HepG2 (cell line): ENCODE measurements around the gene GALNT11. TPM values are rescaled to one million over a fixed set of nuclear protein-coding genes. Genes with fewer than 3 reads are reported as not detected.

Experiments used
- CBX2 ChIP-seq, 2 experiments: fragments of 200-600 bp in 1 of 2; sonication (generic); formaldehyde crosslinking in 1 of 2; IDR thresholded peaks; 2 replicates each; pipeline versions ENCODE4 v1.7.0 to v1.8.1; 2018 to 2022; ENCODE audit warnings: low read depth in 2 of 2, low read length in 1 of 2, mild to moderate bottlenecking in 1 of 2, missing genetic modification reagents in 1 of 2
- KDM2A ChIP-seq: sonication (generic); formaldehyde crosslinking; IDR thresholded peaks from 2 replicates; pipeline ENCODE4 v1.4.0; 2020; ENCODE audit warnings: low read depth, missing genetic modification reagents, borderline replicate concordance
- KLF16 ChIP-seq, 2 experiments: sonication (generic) in 1 of 2; formaldehyde crosslinking in 1 of 2; IDR thresholded peaks; 2 replicates each; pipeline versions ENCODE4 v1.6.1 to v1.8.0; 2016 to 2023; ENCODE audit warnings: missing genetic modification reagents in 2 of 2, missing compliant biosample characterization in 1 of 2
- POLR2AphosphoS2 ChIP-seq: IDR thresholded peaks from 2 replicates; pipeline ENCODE4 v1.6.1; 2011; ENCODE audit warnings: low read depth, low read length, improper control_type of control experiment
- ZIK1 ChIP-seq: sonication (generic); formaldehyde crosslinking; IDR thresholded peaks from 2 replicates; pipeline ENCODE4 v1.5.0; 2020; ENCODE audit warnings: mild to moderate bottlenecking, low read depth, missing genetic modification reagents, borderline replicate concordance
- ZNF30 ChIP-seq: sonication (generic); formaldehyde crosslinking; IDR thresholded peaks from 2 replicates; pipeline ENCODE4 v1.5.0; 2020; ENCODE audit warnings: mild to moderate bottlenecking, missing genetic modification reagents
- ZNF577 ChIP-seq: sonication (generic); formaldehyde crosslinking; IDR thresholded peaks from 2 replicates; pipeline ENCODE4 v1.4.0; 2020; ENCODE audit warnings: mild to moderate bottlenecking, low read depth, missing genetic modification reagents, borderline replicate concordance
- polyA plus RNA-seq, 8 experiments: library from polyadenylated mRNA; depleted of rRNA in 3 of 8; stranded (reverse) in 7 of 8; unstranded in 1 of 8; fragments of >200 nt; fragmentation: Illumina TruSeq in 4 of 8; extraction: Trizol in 4 of 8; gene quantifications; 2 replicates each; pipeline versions ENCODE4 v1.2.1 to v1.2.3, GENCODE V29; 2011 to 2016; ENCODE audit warnings: low read depth in 4 of 8, missing spikeins in 1 of 8, mixed read lengths in 1 of 8; ENCODE audit not compliant: insufficient read depth in 1 of 8
- total RNA-seq, 5 experiments: library from RNA; depleted of rRNA; stranded (reverse); fragments of >200 nt; fragmentation: Illumina TruSeq; extraction: Trizol; gene quantifications; 2 replicates each; pipeline ENCODE4 v1.2.3, GENCODE V29; 2016; ENCODE audit warnings: low read depth in 1 of 5
- TF ChIP-seq, protein P1 (sequence below): sonication (generic); formaldehyde crosslinking; IDR thresholded peaks from 2 replicates; pipeline ENCODE4 v1.4.0; 2020; ENCODE audit warnings: mild to moderate bottlenecking, missing genetic modification reagents
- TF ChIP-seq, protein P2 (sequence below): sonication (generic); formaldehyde crosslinking; IDR thresholded peaks from 2 replicates; pipeline ENCODE4 v1.4.0; 2020; ENCODE audit warnings: missing genetic modification reagents, borderline replicate concordance
- TF ChIP-seq, protein P3 (sequence below): IDR thresholded peaks from 2 replicates; pipeline ENCODE4 v1.6.1; 2016; ENCODE audit warnings: missing biosample characterization, missing genetic modification reagents, low read depth
- TF ChIP-seq, protein P4 (sequence below): sonication (generic); formaldehyde crosslinking; IDR thresholded peaks from 2 replicates; pipeline ENCODE4 v1.4.0; 2020; ENCODE audit warnings: mild to moderate bottlenecking, missing genetic modification reagents

Gene GALNT11
- total and polyA plus RNA-seq, 2 of the 13 experiments (the other 11 are each of a cell fraction or from before 2014, with no cell fraction given): 9.3 to 16.3 TPM

DNA sequence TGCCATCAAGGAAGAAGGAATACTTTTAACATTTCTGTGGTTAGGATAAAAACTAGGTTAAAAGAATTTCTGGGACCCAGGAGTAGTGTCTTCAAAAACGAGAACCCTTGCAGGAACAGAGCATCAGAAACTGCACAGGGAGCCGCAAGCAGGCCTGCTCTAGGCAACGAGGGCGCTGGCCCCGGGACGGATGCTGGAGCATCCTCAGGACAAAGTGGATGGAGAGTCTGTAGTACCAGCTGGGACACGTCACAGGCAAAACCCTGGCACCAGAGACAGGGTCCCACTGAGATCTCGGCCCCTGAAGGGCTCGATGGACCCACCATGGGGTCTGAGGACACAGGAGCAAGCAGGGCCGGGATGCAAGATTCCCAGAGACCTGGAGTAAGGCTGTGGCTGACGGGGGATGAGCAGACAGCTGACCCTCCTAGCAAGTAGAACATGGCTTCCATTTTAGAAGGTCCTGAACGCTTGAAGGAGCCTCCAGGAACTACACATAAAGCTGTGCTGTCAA, 106.6 kb downstream of the GALNT11 start (continued):
- TF ChIP-seq, protein P1, sequence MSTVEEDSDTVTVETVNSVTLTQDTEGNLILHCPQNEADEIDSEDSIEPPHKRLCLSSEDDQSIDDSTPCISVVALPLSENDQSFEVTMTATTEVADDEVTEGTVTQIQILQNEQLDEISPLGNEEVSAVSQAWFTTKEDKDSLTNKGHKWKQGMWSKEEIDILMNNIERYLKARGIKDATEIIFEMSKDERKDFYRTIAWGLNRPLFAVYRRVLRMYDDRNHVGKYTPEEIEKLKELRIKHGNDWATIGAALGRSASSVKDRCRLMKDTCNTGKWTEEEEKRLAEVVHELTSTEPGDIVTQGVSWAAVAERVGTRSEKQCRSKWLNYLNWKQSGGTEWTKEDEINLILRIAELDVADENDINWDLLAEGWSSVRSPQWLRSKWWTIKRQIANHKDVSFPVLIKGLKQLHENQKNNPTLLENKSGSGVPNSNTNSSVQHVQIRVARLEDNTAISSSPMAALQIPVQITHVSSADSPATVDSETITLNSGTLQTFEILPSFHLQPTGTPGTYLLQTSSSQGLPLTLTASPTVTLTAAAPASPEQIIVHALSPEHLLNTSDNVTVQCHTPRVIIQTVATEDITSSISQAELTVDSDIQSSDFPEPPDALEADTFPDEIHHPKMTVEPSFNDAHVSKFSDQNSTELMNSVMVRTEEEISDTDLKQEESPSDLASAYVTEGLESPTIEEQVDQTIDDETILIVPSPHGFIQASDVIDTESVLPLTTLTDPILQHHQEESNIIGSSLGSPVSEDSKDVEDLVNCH: no peak
- no peak for TF ChIP-seq ZIK1 (CRISPR knock-in tag)
- TF ChIP-seq KDM2A (CRISPR knock-in tag): no peak
- TF ChIP-seq, protein P2, sequence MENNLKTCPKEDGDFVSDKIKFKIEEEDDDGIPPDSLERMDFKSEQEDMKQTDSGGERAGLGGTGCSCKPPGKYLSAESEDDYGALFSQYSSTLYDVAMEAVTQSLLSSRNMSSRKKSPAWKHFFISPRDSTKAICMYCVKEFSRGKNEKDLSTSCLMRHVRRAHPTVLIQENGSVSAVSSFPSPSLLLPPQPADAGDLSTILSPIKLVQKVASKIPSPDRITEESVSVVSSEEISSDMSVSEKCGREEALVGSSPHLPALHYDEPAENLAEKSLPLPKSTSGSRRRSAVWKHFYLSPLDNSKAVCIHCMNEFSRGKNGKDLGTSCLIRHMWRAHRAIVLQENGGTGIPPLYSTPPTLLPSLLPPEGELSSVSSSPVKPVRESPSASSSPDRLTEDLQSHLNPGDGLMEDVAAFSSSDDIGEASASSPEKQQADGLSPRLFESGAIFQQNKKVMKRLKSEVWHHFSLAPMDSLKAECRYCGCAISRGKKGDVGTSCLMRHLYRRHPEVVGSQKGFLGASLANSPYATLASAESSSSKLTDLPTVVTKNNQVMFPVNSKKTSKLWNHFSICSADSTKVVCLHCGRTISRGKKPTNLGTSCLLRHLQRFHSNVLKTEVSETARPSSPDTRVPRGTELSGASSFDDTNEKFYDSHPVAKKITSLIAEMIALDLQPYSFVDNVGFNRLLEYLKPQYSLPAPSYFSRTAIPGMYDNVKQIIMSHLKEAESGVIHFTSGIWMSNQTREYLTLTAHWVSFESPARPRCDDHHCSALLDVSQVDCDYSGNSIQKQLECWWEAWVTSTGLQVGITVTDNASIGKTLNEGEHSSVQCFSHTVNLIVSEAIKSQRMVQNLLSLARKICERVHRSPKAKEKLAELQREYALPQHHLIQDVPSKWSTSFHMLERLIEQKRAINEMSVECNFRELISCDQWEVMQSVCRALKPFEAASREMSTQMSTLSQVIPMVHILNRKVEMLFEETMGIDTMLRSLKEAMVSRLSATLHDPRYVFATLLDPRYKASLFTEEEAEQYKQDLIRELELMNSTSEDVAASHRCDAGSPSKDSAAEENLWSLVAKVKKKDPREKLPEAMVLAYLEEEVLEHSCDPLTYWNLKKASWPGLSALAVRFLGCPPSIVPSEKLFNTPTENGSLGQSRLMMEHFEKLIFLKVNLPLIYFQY (CRISPR knock-in tag): no peak
- no peak for TF ChIP-seq POLR2AphosphoS2
- TF ChIP-seq, protein P3, sequence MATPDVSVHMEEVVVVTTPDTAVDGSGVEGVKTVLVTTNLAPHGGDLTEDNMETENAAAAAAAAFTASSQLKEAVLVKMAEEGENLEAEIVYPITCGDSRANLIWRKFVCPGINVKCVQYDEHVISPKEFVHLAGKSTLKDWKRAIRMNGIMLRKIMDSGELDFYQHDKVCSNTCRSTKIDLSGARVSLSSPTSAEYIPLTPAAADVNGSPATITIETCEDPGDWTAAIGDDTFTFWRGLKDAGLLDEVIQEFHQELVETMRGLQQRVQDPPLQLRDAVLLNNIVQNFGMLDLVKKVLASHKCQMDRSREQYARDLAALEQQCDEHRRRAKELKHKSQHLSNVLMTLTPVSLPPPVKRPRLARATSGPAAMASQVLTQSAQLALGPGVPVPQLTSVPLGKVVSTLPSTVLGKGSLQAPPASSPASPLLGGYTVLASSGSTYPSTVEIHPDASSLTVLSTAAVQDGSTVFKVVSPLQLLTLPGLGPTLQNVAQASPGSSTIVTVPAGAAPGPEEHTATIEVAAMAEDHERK: no peak
- no peak for TF ChIP-seq KLF16 (CRISPR knock-in tag; IDR thresholded peaks at IDR 0.05)
- TF ChIP-seq, protein P4, sequence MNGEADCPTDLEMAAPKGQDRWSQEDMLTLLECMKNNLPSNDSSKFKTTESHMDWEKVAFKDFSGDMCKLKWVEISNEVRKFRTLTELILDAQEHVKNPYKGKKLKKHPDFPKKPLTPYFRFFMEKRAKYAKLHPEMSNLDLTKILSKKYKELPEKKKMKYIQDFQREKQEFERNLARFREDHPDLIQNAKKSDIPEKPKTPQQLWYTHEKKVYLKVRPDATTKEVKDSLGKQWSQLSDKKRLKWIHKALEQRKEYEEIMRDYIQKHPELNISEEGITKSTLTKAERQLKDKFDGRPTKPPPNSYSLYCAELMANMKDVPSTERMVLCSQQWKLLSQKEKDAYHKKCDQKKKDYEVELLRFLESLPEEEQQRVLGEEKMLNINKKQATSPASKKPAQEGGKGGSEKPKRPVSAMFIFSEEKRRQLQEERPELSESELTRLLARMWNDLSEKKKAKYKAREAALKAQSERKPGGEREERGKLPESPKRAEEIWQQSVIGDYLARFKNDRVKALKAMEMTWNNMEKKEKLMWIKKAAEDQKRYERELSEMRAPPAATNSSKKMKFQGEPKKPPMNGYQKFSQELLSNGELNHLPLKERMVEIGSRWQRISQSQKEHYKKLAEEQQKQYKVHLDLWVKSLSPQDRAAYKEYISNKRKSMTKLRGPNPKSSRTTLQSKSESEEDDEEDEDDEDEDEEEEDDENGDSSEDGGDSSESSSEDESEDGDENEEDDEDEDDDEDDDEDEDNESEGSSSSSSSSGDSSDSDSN (CRISPR knock-in tag): no peak
- no peak for TF ChIP-seq ZNF577 (CRISPR knock-in tag)
- no peak for TF ChIP-seq CBX2 (IDR thresholded peaks at IDR 0.05; ENCODE audit: low read depth, low read length)
- TF ChIP-seq CBX2 (CRISPR knock-in tag; IDR thresholded peaks at IDR 0.05; ENCODE audit: low read depth): no peak
- no peak for TF ChIP-seq ZNF30
